Measurements from ENCODE around the gene SRGN. TPM values are rescaled to one million over a fixed set of nuclear protein-coding genes. Genes with fewer than 3 reads are reported as not detected.

Gene SRGN
- polyA plus RNA-seq, 1 donor: 34.5 TPM

DNA sequence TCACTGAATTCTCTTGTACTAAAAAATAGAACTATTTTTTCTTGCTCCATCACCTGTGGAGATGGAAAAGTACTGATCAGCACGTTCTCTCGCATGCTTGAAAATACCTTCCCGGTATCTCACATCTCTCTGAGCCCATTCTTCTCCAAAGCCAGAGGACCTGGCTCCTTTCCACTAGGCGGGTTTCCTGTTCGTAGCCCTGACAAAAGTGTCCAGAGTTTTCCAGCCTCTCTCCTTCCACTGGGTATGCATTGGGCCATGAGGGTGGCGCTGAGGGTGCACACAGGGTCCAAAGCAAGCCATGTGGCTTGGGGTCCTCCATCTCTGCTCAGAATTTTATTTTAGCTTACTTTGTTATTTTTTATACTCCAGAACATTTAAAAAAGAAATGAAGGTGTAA is 16.3 kb upstream of the SRGN start:
- no CpG with 5 or more reads among the region's 6 CpGs for WGBS (ENCODE audit: insufficient coverage, low lambda C conversion rate)

DNA sequence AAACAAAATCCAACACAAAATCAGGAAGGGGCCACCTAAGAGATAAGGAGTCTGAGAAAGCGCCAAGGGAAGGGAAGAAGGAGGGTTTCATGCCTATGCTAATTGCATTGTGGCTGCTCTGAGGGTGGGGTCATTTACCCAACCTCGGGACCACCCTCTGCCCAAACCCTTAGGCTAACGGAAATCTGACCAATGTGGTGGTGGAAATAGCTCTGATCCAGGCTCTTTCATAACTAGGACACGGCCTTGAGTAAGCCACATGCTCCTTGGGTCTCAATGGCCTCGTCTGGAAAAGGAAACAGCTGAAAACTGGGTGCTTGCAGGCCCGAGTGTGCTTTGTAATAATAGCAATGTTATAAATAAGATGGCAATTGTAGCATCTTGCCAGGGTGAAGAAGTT is 14.9 kb upstream of the SRGN start:
- no peak overlapping the region for H3K27ac ChIP-seq (ENCODE audit: low read length)
- no peak overlapping the region for H3K4me3 ChIP-seq (ENCODE audit: low read length)
- WGBS (ENCODE audit: insufficient coverage, low lambda C conversion rate): no CpG with 5 or more reads among the region's 6 CpGs
- no peaks in the 10 kb centered on the region for H3K4me1 ChIP-seq (ENCODE audit: control insufficient read depth, insufficient read depth, low read length)
- no peaks in the 10 kb centered on the region for H3K27me3 ChIP-seq (ENCODE audit: control insufficient read depth, insufficient read depth, low read length)
- H3K36me3 ChIP-seq (ENCODE audit: control insufficient read depth, insufficient read depth, low read length): no peaks in the 10 kb centered on the region
- H3K9me3 ChIP-seq (ENCODE audit: control insufficient read depth, low read depth, low read length): no peaks in the 10 kb centered on the region
- DNase-seq: no peak

More for the DNA sequence above, 16.3 kb upstream of the SRGN start:
- no peaks in the 10 kb centered on the region for H3K4me1 ChIP-seq (ENCODE audit: control insufficient read depth, insufficient read depth, low read length)
- H3K27me3 ChIP-seq (ENCODE audit: control insufficient read depth, insufficient read depth, low read length): no peaks in the 10 kb centered on the region
- H3K27ac ChIP-seq (ENCODE audit: low read length): no peak overlapping the region
- no peak for DNase-seq
- H3K9me3 ChIP-seq (ENCODE audit: control insufficient read depth, low read depth, low read length): no peaks in the 10 kb centered on the region
- H3K4me3 ChIP-seq (ENCODE audit: low read length): no peak overlapping the region
- H3K36me3 ChIP-seq (ENCODE audit: control insufficient read depth, insufficient read depth, low read length): no peaks in the 10 kb centered on the region

DNA sequence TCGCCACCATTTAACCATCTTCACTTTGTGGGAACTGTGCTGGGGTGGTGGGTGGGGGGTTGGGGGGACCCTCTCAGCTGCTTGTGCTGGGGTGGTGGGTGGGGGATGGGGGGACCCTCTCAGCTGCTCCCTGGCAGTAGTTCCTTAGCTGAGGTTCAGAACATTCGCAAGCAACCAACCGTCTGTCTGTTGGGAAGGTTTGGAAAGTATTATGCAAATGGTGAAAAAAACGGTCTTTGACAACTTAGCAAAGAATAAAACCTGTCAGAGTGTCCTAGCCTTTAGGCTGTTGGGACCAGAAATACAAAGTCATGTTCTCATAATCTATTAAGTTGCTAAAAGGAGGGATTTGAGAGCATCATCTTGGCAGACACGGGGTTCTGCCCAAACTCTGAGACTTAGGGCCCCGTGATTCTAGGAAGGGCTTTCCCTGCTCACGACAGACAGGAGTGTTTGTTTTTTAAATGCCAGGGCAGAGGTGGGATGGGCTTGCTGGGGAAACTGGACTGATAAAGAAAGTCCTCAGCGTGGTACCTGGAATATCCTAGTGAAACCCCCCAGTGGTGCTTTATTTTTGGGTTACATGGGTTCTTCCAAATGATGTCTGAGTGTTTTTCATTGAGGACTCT is 14.1 kb upstream of the SRGN start:
- Histone ChIP-seq H3K27me3 (ENCODE audit: control insufficient read depth, insufficient read depth, low read length) (no peaks in the 10 kb centered on the region), H3K4me3 (ENCODE audit: low read length) (no peak overlapping the region), H3K36me3 (ENCODE audit: control insufficient read depth, insufficient read depth, low read length) (no peaks in the 10 kb centered on the region), H3K4me1 (ENCODE audit: control insufficient read depth, insufficient read depth, low read length) (no peaks in the 10 kb centered on the region), H3K9me3 (ENCODE audit: control insufficient read depth, low read depth, low read length) (no peaks in the 10 kb centered on the region), H3K27ac (ENCODE audit: low read length) (no peak overlapping the region)
- WGBS (ENCODE audit: insufficient coverage, low lambda C conversion rate): no CpG with 5 or more reads among the region's 8 CpGs
- DNase-seq: no peak

DNA sequence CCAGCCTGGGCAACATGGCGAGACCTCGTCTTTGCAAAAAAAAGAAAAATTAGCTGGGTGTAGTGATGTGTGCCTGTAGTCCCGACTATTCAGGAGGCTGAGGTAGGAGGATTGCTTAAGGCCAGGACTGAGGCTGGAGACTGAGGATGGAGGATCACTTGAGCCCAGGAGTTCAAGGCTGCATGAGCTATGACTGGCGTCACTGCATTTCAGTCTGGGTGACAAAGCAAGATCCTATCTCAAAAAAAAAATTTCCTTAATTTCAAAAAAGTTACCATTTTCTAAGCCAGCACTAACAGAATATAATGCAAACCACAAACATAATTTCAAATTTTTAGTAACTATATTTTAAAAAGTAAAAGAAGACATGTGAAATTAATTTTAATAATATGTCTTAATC is 13.4 kb upstream of the SRGN start:
- Histone ChIP-seq H3K4me1 (ENCODE audit: control insufficient read depth, insufficient read depth, low read length) (no peaks in the 10 kb centered on the region), H3K4me3 (ENCODE audit: low read length) (no peak overlapping the region), H3K27ac (ENCODE audit: low read length) (no peak overlapping the region), H3K9me3 (ENCODE audit: control insufficient read depth, low read depth, low read length) (no peaks in the 10 kb centered on the region), H3K27me3 (ENCODE audit: control insufficient read depth, insufficient read depth, low read length) (no peaks in the 10 kb centered on the region), H3K36me3 (ENCODE audit: control insufficient read depth, insufficient read depth, low read length) (no peaks in the 10 kb centered on the region)
- WGBS (ENCODE audit: insufficient coverage, low lambda C conversion rate): 100% methylated on average over 1 of the region's 4 CpGs
- no peak for DNase-seq

DNA sequence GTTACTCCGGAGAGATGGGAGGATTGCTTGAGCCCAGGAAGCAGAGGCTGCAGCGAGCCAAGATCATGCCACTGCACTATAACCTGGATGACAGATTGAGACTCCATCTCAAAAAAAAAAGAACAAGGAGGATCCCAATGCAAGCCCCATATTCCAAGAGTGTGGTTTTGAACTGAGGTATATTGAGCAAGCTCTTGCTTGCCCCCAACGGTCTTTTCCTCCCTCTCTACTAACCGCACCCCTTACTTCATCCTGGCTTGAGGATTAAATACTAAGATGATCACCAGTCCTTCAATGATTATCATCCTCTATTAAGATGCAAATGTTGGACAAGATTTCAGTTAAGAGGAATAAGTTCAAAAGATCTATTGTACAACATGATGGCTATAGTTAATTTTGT is 12.5 kb upstream of the SRGN start:
- H3K4me3 ChIP-seq (ENCODE audit: low read length): no peak overlapping the region
- H3K27ac ChIP-seq (ENCODE audit: low read length): no peak overlapping the region
- no peaks in the 10 kb centered on the region for H3K9me3 ChIP-seq (ENCODE audit: control insufficient read depth, low read depth, low read length)
- 100% methylated on average over 1 of the region's 4 CpGs for WGBS (ENCODE audit: insufficient coverage, low lambda C conversion rate)
- H3K4me1 ChIP-seq (ENCODE audit: control insufficient read depth, insufficient read depth, low read length): no peaks in the 10 kb centered on the region
- DNase-seq: no peak
- H3K36me3 ChIP-seq (ENCODE audit: control insufficient read depth, insufficient read depth, low read length): no peaks in the 10 kb centered on the region
- H3K27me3 ChIP-seq (ENCODE audit: control insufficient read depth, insufficient read depth, low read length): no peaks in the 10 kb centered on the region

DNA sequence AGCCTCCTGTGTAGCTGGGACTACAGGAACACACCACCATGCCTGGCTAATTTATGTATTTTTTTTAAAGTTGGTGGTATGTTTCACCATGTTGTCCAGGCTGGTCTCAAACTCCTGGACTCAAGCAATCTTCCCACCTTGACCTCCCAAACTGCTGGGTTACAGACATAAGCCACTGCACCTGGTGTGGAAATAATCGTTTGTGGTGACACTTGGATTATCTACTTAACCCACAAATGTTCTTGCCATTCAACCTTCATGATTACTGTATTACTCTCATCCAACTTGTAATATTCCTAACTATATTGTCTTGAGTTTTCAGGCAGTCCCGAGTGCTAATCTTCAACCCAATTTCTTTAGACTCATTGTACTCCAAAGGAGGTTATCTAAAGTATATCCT is 9.6 kb upstream of the SRGN start:
- Histone ChIP-seq H3K9me3 (ENCODE audit: control insufficient read depth, low read depth, low read length) (no peaks in the 10 kb centered on the region), H3K27me3 (ENCODE audit: control insufficient read depth, insufficient read depth, low read length) (no peaks in the 10 kb centered on the region), H3K27ac (ENCODE audit: low read length) (no peak overlapping the region), H3K4me3 (ENCODE audit: low read length) (no peak overlapping the region), H3K4me1 (ENCODE audit: control insufficient read depth, insufficient read depth, low read length) (no peaks in the 10 kb centered on the region), H3K36me3 (ENCODE audit: control insufficient read depth, insufficient read depth, low read length) (no peaks in the 10 kb centered on the region)
- DNase-seq: no peak
- 67% methylated on average over 1 of the region's 2 CpGs for WGBS (ENCODE audit: insufficient coverage, low lambda C conversion rate)

DNA sequence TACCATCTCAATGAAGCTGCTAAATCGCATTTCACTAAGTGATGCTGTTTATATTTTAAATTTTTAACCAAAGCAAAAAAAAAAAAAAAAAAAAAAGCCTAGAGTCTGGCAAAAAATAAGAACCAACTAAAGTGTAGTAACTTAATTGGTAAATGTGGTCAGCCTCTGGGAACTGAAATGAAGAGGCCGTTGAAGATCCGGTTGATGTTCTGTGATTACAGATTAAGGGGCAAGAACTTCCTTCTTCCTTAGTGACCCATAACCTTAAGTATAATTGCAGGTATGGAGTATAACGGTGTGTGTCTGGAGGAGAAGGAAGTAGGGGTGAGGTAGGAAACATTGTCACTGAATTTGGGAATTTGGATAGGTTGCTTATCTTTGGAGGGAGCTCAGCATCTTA is 7.7 kb upstream of the SRGN start:
- no peaks in the 10 kb centered on the region for H3K27me3 ChIP-seq (ENCODE audit: control insufficient read depth, insufficient read depth, low read length)
- H3K36me3 ChIP-seq (ENCODE audit: control insufficient read depth, insufficient read depth, low read length): no peaks in the 10 kb centered on the region
- no peak overlapping the region for H3K4me3 ChIP-seq (ENCODE audit: low read length)
- WGBS (ENCODE audit: insufficient coverage, low lambda C conversion rate): no CpG with 5 or more reads among the region's 4 CpGs
- no peak for DNase-seq
- no peaks in the 10 kb centered on the region for H3K9me3 ChIP-seq (ENCODE audit: control insufficient read depth, low read depth, low read length)
- H3K27ac ChIP-seq (ENCODE audit: low read length): no peak overlapping the region
- no peaks in the 10 kb centered on the region for H3K4me1 ChIP-seq (ENCODE audit: control insufficient read depth, insufficient read depth, low read length)

DNA sequence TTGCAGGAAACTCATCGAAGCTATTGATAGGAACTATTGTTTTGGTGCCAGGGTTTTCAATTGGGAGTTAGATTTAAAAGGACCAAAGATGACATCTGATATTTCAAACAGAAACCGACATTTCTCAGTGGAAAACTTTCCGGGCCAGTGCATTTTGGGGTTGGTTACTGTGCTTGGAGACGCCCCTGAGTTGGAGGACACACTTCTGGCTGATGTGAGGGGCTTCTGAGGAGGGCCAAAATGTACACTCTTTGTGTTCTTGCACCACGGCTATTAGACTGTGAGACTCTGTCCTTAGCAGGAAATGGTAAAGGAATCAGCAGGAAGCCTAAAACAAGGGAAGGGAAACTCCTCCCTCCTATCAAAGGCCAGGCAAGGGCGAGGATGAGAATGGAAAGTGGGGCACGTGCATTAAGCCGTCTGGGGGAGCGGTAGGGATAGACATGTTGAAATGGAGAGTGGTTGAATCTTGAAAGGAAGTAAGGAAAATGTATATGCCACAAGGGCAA is 1.8 kb upstream of the SRGN start:
- Histone ChIP-seq H3K27ac (ENCODE audit: low read length) (no peak overlapping the region), H3K27me3 (ENCODE audit: control insufficient read depth, insufficient read depth, low read length) (no peaks in the 10 kb centered on the region), H3K4me1 (ENCODE audit: control insufficient read depth, insufficient read depth, low read length) (no peaks in the 10 kb centered on the region), H3K4me3 (ENCODE audit: low read length) (no peak overlapping the region), H3K9me3 (ENCODE audit: control insufficient read depth, low read depth, low read length) (no peaks in the 10 kb centered on the region), H3K36me3 (ENCODE audit: control insufficient read depth, insufficient read depth, low read length) (no peaks in the 10 kb centered on the region)
- WGBS (ENCODE audit: insufficient coverage, low lambda C conversion rate): 100% methylated on average over 1 of the region's 9 CpGs
- DNase-seq: no peak

DNA sequence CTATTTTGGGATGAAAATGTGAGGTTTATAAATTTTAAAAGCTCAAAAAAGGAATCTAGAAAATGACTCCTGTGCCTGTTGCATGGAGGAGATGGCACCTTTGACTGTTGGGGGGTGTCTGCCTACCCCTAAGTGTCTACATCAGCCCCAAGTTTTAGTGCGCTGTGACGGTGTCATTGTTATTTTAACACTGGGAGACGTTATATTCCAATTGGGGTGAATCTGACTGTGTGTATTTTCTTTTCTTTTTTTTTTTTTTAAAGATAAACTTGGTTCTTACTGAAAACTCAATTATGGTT is 517 bp downstream of the SRGN start:
- no peaks in the 10 kb centered on the region for H3K27me3 ChIP-seq (ENCODE audit: control insufficient read depth, insufficient read depth, low read length)
- DNase-seq: no peak
- peak overlapping the region; percentile 10 for H3K4me3 ChIP-seq (ENCODE audit: low read length)
- H3K4me1 ChIP-seq (ENCODE audit: control insufficient read depth, insufficient read depth, low read length): no peaks in the 10 kb centered on the region
- no peaks in the 10 kb centered on the region for H3K9me3 ChIP-seq (ENCODE audit: control insufficient read depth, low read depth, low read length)
- no peaks in the 10 kb centered on the region for H3K36me3 ChIP-seq (ENCODE audit: control insufficient read depth, insufficient read depth, low read length)
- peak overlapping the region; percentile 32 for H3K27ac ChIP-seq (ENCODE audit: low read length)
- 81% methylated on average over 2 of the region's 3 CpGs for WGBS (ENCODE audit: insufficient coverage, low lambda C conversion rate)

DNA sequence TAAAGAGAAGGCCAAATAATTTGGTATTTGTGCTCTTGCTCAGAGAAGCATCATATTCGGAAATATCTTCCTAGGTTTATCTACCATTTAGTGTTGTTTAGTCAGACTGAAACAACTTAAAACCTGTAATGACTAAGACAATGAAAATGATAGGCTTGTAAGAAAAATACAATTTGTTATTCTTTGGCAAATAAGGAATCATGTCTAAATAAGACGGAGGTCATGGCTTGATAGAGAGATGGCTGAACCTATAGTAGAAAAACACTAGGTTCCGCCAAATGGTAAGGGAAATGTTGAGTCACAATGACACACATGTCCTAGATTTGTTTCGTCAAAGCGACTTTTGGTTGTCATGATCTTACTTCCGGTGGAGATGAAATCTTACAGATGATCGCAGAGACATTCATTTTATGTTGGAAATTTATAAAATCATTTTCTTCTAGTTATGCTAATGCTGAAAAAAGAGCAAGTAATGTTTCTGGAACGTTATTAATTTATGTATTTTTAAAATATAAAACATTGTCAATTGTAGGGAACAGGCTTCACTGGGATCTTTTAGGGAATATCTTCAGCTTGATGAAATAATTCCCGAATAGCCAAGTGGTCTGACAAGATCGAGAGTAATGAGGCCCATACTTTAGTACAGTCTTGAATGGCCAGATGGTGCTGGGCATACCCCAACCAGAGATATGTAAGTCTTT is 1.0 kb downstream of the SRGN start:
- 71% methylated on average over 2 of the region's 10 CpGs for WGBS (ENCODE audit: insufficient coverage, low lambda C conversion rate)
- H3K27me3 ChIP-seq (ENCODE audit: control insufficient read depth, insufficient read depth, low read length): no peaks in the 10 kb centered on the region
- no peaks in the 10 kb centered on the region for H3K4me1 ChIP-seq (ENCODE audit: control insufficient read depth, insufficient read depth, low read length)
- no peak for DNase-seq
- no peaks in the 10 kb centered on the region for H3K9me3 ChIP-seq (ENCODE audit: control insufficient read depth, low read depth, low read length)
- peak overlapping the region; percentile 25 for H3K27ac ChIP-seq (ENCODE audit: low read length)
- H3K36me3 ChIP-seq (ENCODE audit: control insufficient read depth, insufficient read depth, low read length): no peaks in the 10 kb centered on the region
- H3K4me3 ChIP-seq (ENCODE audit: low read length): peak overlapping the region; percentile 10
